PFSK-1 (cell line): ENCODE data around the gene RUNX3.

ENCODE experiments used
- FOXP2 ChIP-seq: optimal IDR thresholded peaks from 2 replicates; pipeline ENCODE3; 2011; ENCODE audit warnings: borderline replicate concordance, control low read depth, inconsistent platforms; ENCODE audit not compliant: insufficient read depth; ENCODE audit errors: extremely low read length, extremely low read depth
- POLR2AphosphoS5 ChIP-seq: IDR thresholded peaks from 2 replicates; pipeline ENCODE4 v1.6.1; 2012; ENCODE audit warnings: low read depth, mild to moderate bottlenecking, control low read depth, low read length, moderate library complexity
- REST ChIP-seq, 2 experiments: IDR thresholded peaks; 2 replicates each; pipeline versions ENCODE4 v1.6.1 to v1.8.0; 2011 to 2012; ENCODE audit warnings: low read depth in 2 of 2, low read length in 2 of 2, control low read depth in 1 of 2, inconsistent platforms in 1 of 2, mild to moderate bottlenecking in 1 of 2, moderate library complexity in 1 of 2; ENCODE audit not compliant: insufficient read depth in 1 of 2
- SIN3A ChIP-seq: IDR thresholded peaks from 2 replicates; pipeline ENCODE4 v1.6.1; 2012; ENCODE audit warnings: mild to moderate bottlenecking, low read length, moderate library complexity, borderline replicate concordance; ENCODE audit not compliant: insufficient read depth
- TAF1 ChIP-seq: IDR thresholded peaks from 2 replicates; pipeline ENCODE4 v1.6.1; 2012; ENCODE audit warnings: low read length, control low read depth, borderline replicate concordance; ENCODE audit not compliant: insufficient read depth

Gene RUNX3

GRCh38 chr1:24968941-24969585 lies 39.0 kb upstream of the RUNX3 start:
- TF ChIP-seq REST (IDR thresholded peaks at IDR 0.05; ENCODE audit: insufficient read depth in 1 of 2, low read depth in 2 of 2, low read length in 2 of 2): no peak
- TF ChIP-seq SIN3A: no peak
- TF ChIP-seq TAF1: no peak
- TF ChIP-seq FOXP2: no peak
- no peak for TF ChIP-seq POLR2AphosphoS5

GRCh38 chr1:24967962-24968361 lies 37.9 kb upstream of the RUNX3 start:
- TF ChIP-seq SIN3A (no peak), FOXP2 (no peak), TAF1 (no peak), REST (IDR thresholded peaks at IDR 0.05; ENCODE audit: insufficient read depth in 1 of 2, low read depth in 2 of 2, low read length in 2 of 2) (no peak), POLR2AphosphoS5 (no peak)

DNA sequence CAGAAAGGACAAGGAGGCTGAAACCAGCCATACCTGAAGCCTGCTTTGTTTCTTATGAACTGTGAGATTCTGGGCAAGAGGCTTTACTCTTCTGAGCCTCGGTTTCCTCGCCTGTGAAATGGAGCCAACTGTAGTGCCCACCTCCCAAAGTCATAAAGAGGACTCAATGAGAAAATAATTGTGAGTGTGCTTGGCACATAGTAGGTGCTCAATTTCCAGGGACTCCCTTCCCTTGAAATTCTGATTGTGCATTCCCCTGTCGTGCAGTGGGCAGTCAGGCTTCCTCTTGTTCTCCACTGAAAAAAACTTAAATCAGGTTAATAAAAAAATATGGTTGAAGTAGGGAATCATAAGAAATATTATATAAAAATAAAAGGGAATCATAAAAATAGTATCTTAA lies 37.5 kb upstream of the RUNX3 start:
- TF ChIP-seq REST (IDR thresholded peaks at IDR 0.05; ENCODE audit: insufficient read depth in 1 of 2, low read depth in 2 of 2, low read length in 2 of 2): no peak
- TF ChIP-seq TAF1: no peak
- no peak for TF ChIP-seq FOXP2
- TF ChIP-seq POLR2AphosphoS5: no peak
- no peak for TF ChIP-seq SIN3A

DNA sequence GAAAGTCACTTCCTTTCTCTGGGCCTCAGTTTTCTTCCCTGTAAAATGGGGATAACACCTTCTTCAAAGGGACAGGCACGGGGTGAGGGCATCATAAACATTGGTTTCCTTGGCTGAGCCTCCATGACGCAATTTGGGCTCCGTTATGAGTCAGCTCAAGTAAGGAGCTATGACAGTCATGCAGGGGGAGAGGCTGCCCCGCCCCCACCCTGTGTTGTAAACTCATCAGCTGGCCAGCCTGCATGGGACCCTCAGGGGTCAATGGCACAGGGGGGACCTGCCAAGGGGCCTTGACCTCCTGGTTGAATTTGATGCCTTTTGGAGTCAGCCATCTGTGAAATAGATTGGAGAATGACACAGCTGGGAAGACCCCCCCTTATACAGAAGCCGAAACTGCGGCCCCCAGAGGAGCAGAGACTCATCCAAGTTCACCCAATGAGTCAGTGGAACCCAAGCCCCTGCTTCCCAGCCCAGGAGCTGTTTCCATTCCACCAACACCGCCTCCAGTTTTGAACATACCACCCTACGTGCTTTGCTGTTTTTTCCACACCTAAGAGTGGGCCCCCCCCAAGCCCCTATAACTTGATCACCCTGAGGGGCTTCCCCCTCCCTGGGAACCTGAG lies 36.8 kb upstream of the RUNX3 start:
- TF ChIP-seq REST (IDR thresholded peaks at IDR 0.05; ENCODE audit: insufficient read depth in 1 of 2, low read depth in 2 of 2, low read length in 2 of 2): no peak
- no peak for TF ChIP-seq SIN3A
- TF ChIP-seq POLR2AphosphoS5: no peak
- no peak for TF ChIP-seq FOXP2
- no peak for TF ChIP-seq TAF1
